K562 (cell line): ENCODE measurements around the gene USP28. TPM values are rescaled to one million over a fixed set of nuclear protein-coding genes. Genes with fewer than 3 reads are reported as not detected.

Experiments
- BCOR ChIP-seq: fragments of 450-650 bp; IDR thresholded peaks from 2 replicates; pipeline ENCODE4 v1.6.1; 2016
- PML ChIP-seq: IDR thresholded peaks from 2 replicates; pipeline ENCODE4 v1.6.1; 2012; ENCODE audit warnings: low read length, inconsistent platforms
- SMARCA5 ChIP-seq: fragments of 450-650 bp; IDR thresholded peaks from 2 replicates; pipeline ENCODE4 v1.6.1; 2016
- SMARCE1 ChIP-seq: fragments of 450-650 bp; IDR thresholded peaks from 2 replicates; pipeline ENCODE4 v1.7.1; 2016; ENCODE audit warnings: mild to moderate bottlenecking
- TEAD1 ChIP-seq, 2 experiments: fragments of 450-650 bp in 1 of 2; sonication (generic) in 1 of 2; formaldehyde crosslinking; IDR thresholded peaks; 2 replicates each; pipeline versions ENCODE4 v1.4.0 to v1.8.0; 2020 to 2022; ENCODE audit warnings: mild to moderate bottlenecking in 2 of 2, missing genetic modification reagents in 1 of 2
- ZNF347 ChIP-seq: fragments of 450-650 bp; formaldehyde crosslinking; IDR thresholded peaks from 2 replicates; pipeline ENCODE4 v1.4.0; 2020; ENCODE audit warnings: low read depth, mild to moderate bottlenecking, moderate library complexity
- polyA plus RNA-seq, 8 experiments: library from polyadenylated mRNA; depleted of rRNA in 4 of 8; stranded (reverse) in 5 of 8; unstranded in 3 of 8; fragments of >200 nt; fragmentation: Nextera tagmentation in 2 of 8; fragmentation: Illumina TruSeq in 1 of 8; extraction: Ambion mirVana in 2 of 8; extraction: Trizol in 1 of 8; gene quantifications; 2 replicates each; pipeline versions ENCODE4 v1.2.1 to v1.2.3, GENCODE V29; 2011 to 2014; ENCODE audit warnings: inconsistent platforms in 1 of 8, missing spikeins in 1 of 8
- total RNA-seq, 7 experiments: library from RNA; depleted of rRNA in 6 of 7; stranded (reverse); fragments of >200 nt in 6 of 7; fragmentation: Illumina TruSeq in 2 of 7; extraction: Trizol in 2 of 7; gene quantifications; 2 replicates each; pipeline versions ENCODE4 v1.2.1 to v1.2.3, GENCODE V29; 2011 to 2021; ENCODE audit warnings: low replicate concordance in 1 of 7
- TF ChIP-seq, protein P1 (sequence below), 2 experiments: fragments of 450-650 bp; formaldehyde crosslinking in 1 of 2; IDR thresholded peaks; 2 replicates each; pipeline versions ENCODE4 v1.4.0 to v1.6.1; 2014 to 2020; ENCODE audit warnings: mild to moderate bottlenecking in 2 of 2, borderline replicate concordance in 1 of 2, low read depth in 1 of 2

The USP28 gene
- total and polyA plus RNA-seq, 9 of the 15 experiments (the other 6 are each of a cell fraction or from before 2014, with no cell fraction given): 3.7 to 42.7 (median 20.3) TPM

DNA sequence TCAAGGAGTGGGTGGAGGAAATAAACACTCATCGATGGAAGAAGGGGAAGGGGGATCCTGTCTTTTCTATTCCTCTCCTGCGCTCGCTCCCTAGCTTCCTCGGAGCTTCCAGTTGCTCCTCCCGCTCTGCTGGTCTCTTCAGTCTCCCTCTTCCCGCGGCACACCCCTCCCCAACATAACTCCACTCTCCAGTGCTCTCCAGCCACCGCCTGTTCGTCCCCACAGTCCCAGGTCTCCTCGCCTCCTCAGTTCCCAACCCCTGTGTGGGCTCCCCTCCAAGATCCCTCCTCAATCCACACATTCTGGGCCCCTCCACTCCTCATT, 102.3 kb downstream of the USP28 start (continued):
- TF ChIP-seq, protein P1, sequence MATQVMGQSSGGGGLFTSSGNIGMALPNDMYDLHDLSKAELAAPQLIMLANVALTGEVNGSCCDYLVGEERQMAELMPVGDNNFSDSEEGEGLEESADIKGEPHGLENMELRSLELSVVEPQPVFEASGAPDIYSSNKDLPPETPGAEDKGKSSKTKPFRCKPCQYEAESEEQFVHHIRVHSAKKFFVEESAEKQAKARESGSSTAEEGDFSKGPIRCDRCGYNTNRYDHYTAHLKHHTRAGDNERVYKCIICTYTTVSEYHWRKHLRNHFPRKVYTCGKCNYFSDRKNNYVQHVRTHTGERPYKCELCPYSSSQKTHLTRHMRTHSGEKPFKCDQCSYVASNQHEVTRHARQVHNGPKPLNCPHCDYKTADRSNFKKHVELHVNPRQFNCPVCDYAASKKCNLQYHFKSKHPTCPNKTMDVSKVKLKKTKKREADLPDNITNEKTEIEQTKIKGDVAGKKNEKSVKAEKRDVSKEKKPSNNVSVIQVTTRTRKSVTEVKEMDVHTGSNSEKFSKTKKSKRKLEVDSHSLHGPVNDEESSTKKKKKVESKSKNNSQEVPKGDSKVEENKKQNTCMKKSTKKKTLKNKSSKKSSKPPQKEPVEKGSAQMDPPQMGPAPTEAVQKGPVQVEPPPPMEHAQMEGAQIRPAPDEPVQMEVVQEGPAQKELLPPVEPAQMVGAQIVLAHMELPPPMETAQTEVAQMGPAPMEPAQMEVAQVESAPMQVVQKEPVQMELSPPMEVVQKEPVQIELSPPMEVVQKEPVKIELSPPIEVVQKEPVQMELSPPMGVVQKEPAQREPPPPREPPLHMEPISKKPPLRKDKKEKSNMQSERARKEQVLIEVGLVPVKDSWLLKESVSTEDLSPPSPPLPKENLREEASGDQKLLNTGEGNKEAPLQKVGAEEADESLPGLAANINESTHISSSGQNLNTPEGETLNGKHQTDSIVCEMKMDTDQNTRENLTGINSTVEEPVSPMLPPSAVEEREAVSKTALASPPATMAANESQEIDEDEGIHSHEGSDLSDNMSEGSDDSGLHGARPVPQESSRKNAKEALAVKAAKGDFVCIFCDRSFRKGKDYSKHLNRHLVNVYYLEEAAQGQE (IDR thresholded peaks at IDR 0.05; ENCODE audit: borderline replicate concordance): 0 out of 2 replicates have a peak, but pooled peaks have one; percentile 7
- TF ChIP-seq, protein P1 (CRISPR knock-in tag; IDR thresholded peaks at IDR 0.05; ENCODE audit: low read depth): no peak
- TF ChIP-seq SMARCA5: peak; percentile 27; the same call in 1 of the 2 replicates
- TF ChIP-seq BCOR: peak; percentile 32; the same call in 1 of the 2 replicates
- no peak for TF ChIP-seq ZNF347 (CRISPR knock-in tag)
- TF ChIP-seq TEAD1 (CRISPR knock-in tag; IDR thresholded peaks at IDR 0.05): 0 out of 4 replicates have a peak, but pooled peaks of 1 of the 2 experiments have one; percentile 42
- TF ChIP-seq PML: 0 out of 2 replicates have a peak, but pooled peaks have one; percentile 5
- TF ChIP-seq SMARCE1: peak; percentile 51; the same call in 1 of the 2 replicates
